Measurements from ENCODE around the gene LIN37. TPM values are rescaled to one million over a fixed set of nuclear protein-coding genes. Genes with fewer than 3 reads are reported as not detected.
A peak's percentile ranks its signal among the peaks of the same experiment; 100 is the strongest.

LIN37 gene
- polyA plus RNA-seq, 1 donor (not counting 4 experiments of a cell fraction or from before 2014, with no cell fraction given), result 6.7 TPM

- no peak for FAIRE-seq
- H3K27ac ChIP-seq (ENCODE audit: control insufficient read depth, insufficient read depth, low read length), result no peak overlapping the region
- H3K4me1 ChIP-seq (ENCODE audit: control insufficient read depth, extremely low read depth, insufficient read depth, low read length), result peaks cover 21% of the 10 kb centered on the region
Observed at GRCh38 chr19:35754370-35755130, 6.2 kb downstream of the LIN37 start.

GRCh38 chr19:35755131-35755549 is 6.8 kb downstream of the LIN37 start:
- Histone ChIP-seq H3K4me1 (ENCODE audit: control insufficient read depth, extremely low read depth, insufficient read depth, low read length) (peaks cover 23% of the 10 kb centered on the region), H3K27me3 (ENCODE audit: control insufficient read depth, extremely low read depth, insufficient read depth, low read length) (no peaks in the 10 kb centered on the region), H2AFZ (ENCODE audit: control insufficient read depth, low read length) (no peak overlapping the region), H3K4me2 (ENCODE audit: control insufficient read depth, extremely low read depth, insufficient read depth, low read depth, low read length) (peak overlapping the region; percentile 25), H3K9ac (ENCODE audit: control insufficient read depth, extremely low read depth, insufficient read depth, low read length) (peak overlapping the region; percentile 37), H3K9me1 (ENCODE audit: control insufficient read depth, extremely low read depth, insufficient read depth, low read length) (no peaks in the 10 kb centered on the region), H3K79me2 (ENCODE audit: control insufficient read depth, insufficient read depth, low read length) (peaks cover 19% of the 10 kb centered on the region), H3K36me3 (ENCODE audit: control insufficient read depth in 2 of 2, extremely low read depth in 1 of 2, insufficient read depth in 2 of 2, low read length in 2 of 2) (peaks cover 20 to 23% of the 10 kb centered on the region in 2 experiments), H3K4me3 (ENCODE audit: control insufficient read depth in 2 of 3, extremely low read depth in 1 of 3, insufficient read depth in 2 of 3, low read depth in 1 of 3, low read length in 3 of 3) (no peak overlapping the region), H3K9me3 (ENCODE audit: control insufficient read depth, low read depth, low read length) (no peaks in the 10 kb centered on the region), H4K20me1 (ENCODE audit: control insufficient read depth, extremely low read depth, insufficient read depth, low read length) (no peaks in the 10 kb centered on the region), H3K27ac (ENCODE audit: control insufficient read depth, insufficient read depth, low read length) (no peak overlapping the region)
- dilution Hi-C loops (cut with MboI; ENCODE audit: extremely low pct_ligation_motif_present, low sequenced_read_pairs), result no loop called here
- no peak for FAIRE-seq
- DNase-seq (ENCODE audit: low read depth, low spot score), result no peak
- no peak for TF ChIP-seq CTCF (optimal IDR thresholded peaks at IDR 0.05 in 1 of 3, IDR thresholded peaks at IDR 0.05 in 1 of 3, conservative IDR thresholded peaks at IDR 0.05 in 1 of 3; ENCODE audit: extremely low read depth in 1 of 3, insufficient read depth in 2 of 3, low read length in 3 of 3)
- no peak for TF ChIP-seq EZH2 (IDR thresholded peaks at IDR 0.05; ENCODE audit: low read length)

More at GRCh38 chr19:35754370-35755130, 6.2 kb downstream of the LIN37 start:
- Histone ChIP-seq H4K20me1 (ENCODE audit: control insufficient read depth, extremely low read depth, insufficient read depth, low read length) (no peaks in the 10 kb centered on the region), H3K9ac (ENCODE audit: control insufficient read depth, extremely low read depth, insufficient read depth, low read length) (no peak overlapping the region), H3K36me3 (ENCODE audit: control insufficient read depth in 2 of 2, extremely low read depth in 1 of 2, insufficient read depth in 2 of 2, low read length in 2 of 2) (peaks cover 17 to 23% of the 10 kb centered on the region in 2 experiments), H3K27me3 (ENCODE audit: control insufficient read depth, extremely low read depth, insufficient read depth, low read length) (no peaks in the 10 kb centered on the region), H3K9me3 (ENCODE audit: control insufficient read depth, low read depth, low read length) (no peaks in the 10 kb centered on the region), H3K79me2 (ENCODE audit: control insufficient read depth, insufficient read depth, low read length) (peaks cover 20% of the 10 kb centered on the region), H2AFZ (ENCODE audit: control insufficient read depth, low read length) (no peak overlapping the region), H3K9me1 (ENCODE audit: control insufficient read depth, extremely low read depth, insufficient read depth, low read length) (no peaks in the 10 kb centered on the region), H3K4me2 (ENCODE audit: control insufficient read depth, extremely low read depth, insufficient read depth, low read depth, low read length) (no peak overlapping the region), H3K4me3 (ENCODE audit: control insufficient read depth in 2 of 3, extremely low read depth in 1 of 3, insufficient read depth in 2 of 3, low read depth in 1 of 3, low read length in 3 of 3) (no peak overlapping the region)
- dilution Hi-C loops (cut with MboI; ENCODE audit: extremely low pct_ligation_motif_present, low sequenced_read_pairs), result no loop called here
- DNase-seq (ENCODE audit: low read depth, low spot score), result no peak
- TF ChIP-seq EZH2 (IDR thresholded peaks at IDR 0.05; ENCODE audit: low read length) (no peak), CTCF (optimal IDR thresholded peaks at IDR 0.05 in 1 of 3, IDR thresholded peaks at IDR 0.05 in 1 of 3, conservative IDR thresholded peaks at IDR 0.05 in 1 of 3; ENCODE audit: extremely low read depth in 1 of 3, insufficient read depth in 2 of 3, low read length in 3 of 3) (no peak)
